NCI-H460 (cell line): ENCODE measurements around the gene SPTBN1. TPM values are rescaled to one million over a fixed set of nuclear protein-coding genes. Genes with fewer than 3 reads are reported as not detected.

Source experiments
- DNase-seq: peaks from one replicate; pipeline ENCODE4 v3.0.0-alpha.2; 2016; ENCODE audit warnings: low read depth; ENCODE audit errors: extremely low read depth
- total RNA-seq: library from RNA; depleted of rRNA; stranded (reverse); fragments of >200 nt; shearing (Covaris generic); gene quantifications from 2 replicates; pipeline ENCODE4 v1.2.3, GENCODE V29; 2014

Gene SPTBN1
- total RNA-seq, 1 experiment from 2014 or later: 266 TPM

DNA sequence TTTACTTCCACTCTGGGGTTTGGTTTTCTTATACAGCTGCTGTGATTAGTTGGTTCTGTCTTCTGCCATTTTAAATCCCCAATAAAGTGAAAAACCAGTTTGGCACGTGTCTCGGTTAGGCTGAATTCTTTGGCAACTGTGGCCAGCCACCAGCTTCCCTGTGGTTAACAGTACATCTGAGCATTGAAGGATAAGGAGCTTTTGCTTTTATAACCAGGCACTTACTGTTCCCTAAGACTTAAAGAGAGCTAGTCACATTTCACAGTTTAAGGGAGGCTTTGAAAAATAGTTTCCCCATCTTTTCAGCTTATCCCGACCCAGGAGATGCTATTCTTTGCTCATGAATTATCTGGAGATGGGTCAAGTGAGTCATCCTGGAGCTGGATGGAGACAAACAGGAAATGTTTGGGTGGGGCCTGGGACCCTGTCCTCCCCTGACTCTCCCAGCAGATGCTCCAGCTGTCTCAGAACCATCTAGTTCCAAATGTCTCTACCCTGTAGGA lies 210.1 kb downstream of the SPTBN1 start:
- no peak for DNase-seq

GRCh38 chr2:54666634-54667265 lies 210.6 kb downstream of the SPTBN1 start:
- DNase-seq: no peak

DNA sequence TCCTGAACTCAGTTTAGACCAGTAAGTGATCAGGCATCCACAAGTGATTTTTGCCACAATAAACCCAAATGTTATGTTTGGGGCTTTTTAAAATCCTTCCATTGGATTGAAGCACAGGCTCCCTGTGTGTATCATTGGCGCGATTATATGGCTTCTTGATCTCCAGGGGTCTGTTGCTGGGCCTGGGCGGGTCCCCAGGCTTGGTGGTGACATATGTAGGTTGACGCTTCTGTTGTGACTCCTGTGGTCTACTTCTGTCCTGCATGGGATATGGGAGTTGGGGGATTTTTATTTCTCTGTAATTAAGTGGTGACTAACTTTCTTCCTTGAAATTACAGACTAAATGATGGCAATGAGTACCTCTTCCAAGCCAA lies 211.1 kb downstream of the SPTBN1 start:
- DNase-seq: no peak

- no peak for DNase-seq
Measured at GRCh38 chr2:54667726-54668650, 211.9 kb downstream of the SPTBN1 start.

GRCh38 chr2:54668711-54669110 lies 212.6 kb downstream of the SPTBN1 start:
- DNase-seq: no peak

- peak; percentile 35 for DNase-seq
Measured at GRCh38 chr2:54669677-54670484, 213.8 kb downstream of the SPTBN1 start.

DNA sequence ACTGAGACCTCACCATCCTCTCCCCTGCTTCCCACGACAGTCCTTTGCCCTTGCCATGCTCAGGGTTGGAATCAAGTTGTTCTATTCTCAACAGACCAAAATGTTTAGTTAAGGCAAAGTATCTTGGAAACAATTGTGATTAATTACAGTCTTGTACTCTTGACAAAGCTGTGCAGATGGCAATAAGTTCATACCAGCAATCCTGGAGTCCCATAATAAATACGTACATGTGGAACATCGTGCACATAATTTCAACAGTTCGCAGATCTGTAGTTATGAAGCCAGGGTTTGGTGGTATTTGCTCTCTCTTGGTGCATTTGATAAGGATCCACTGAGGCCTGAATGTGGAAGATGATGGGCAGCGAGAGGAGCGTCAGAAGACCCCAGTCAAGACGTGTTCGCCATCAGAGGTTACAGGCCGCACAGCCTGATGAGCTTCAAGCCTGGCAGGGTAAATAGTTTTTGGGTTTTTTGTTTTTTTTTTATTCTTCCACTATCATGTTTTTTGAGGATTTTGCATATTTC lies 214.4 kb downstream of the SPTBN1 start:
- no peak for DNase-seq

GRCh38 chr2:54671010-54671409 lies 214.9 kb downstream of the SPTBN1 start:
- no peak for DNase-seq

- no peak for DNase-seq
Measured at GRCh38 chr2:54671875-54672589, 215.9 kb downstream of the SPTBN1 start.

GRCh38 chr2:54672590-54673456 lies 216.7 kb downstream of the SPTBN1 start:
- no peak for DNase-seq

GRCh38 chr2:54673501-54673998 lies 217.4 kb downstream of the SPTBN1 start:
- no peak for DNase-seq

DNA sequence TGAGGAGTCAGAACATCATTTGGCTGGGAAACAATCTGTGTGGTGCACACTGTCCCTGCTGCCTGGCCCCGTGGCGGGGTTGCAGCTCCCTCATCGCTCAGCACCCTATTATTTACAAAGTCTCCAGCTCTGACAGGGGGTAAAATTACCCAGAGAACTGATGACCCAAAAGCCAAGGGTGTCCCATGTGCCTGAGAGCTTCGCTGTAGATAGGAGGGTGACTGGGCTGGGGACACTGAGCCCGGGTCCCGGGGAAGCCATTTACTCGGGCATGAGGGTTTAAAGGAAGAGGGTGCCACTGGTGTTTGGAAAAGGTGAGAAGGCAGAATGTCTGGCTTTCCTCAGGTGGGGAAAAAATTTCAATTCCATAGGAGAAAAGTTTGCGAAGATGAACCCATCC lies 219.2 kb downstream of the SPTBN1 start:
- no peak for DNase-seq

DNA sequence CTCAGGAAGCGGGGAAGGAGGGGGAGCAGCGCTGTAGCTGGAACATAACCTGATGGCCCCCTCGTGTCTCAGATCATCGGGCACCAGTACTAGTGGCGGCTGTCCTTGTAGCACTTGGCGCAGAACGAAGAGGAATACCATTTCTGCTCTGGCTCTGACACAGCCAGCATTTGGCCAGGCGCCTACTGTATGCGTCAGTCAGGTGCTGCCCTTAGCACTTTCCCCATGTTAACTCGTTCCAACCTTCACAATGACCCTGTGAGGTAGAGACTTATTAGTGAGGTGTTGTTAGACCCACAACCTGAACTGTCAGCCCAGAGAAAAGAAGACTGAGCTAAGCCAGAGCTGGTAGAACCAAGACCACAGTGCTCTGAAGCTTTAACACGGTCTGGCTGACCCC lies 219.6 kb downstream of the SPTBN1 start:
- DNase-seq: no peak

DNA sequence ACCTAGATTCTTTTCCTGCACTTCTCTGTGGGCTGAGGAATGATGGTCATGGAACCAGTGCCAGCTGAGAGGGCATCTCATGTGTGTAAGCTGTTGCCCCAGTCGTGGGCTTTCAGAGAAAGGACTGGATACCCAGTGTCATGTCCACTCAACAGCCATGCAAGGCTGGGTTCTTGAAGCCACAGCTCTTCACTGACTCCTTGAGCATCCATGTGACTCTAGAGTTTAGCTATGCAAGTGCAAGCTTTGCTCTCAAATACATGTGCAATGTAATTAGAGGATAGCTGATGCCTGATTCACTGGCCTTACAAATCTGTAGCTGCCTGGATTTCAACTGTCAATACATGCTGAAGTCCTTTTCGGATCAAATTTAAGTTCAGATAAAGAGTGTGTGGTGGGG lies 220.5 kb downstream of the SPTBN1 start:
- no peak for DNase-seq

GRCh38 chr2:54677476-54678265 lies 221.5 kb downstream of the SPTBN1 start:
- DNase-seq: no peak

DNA sequence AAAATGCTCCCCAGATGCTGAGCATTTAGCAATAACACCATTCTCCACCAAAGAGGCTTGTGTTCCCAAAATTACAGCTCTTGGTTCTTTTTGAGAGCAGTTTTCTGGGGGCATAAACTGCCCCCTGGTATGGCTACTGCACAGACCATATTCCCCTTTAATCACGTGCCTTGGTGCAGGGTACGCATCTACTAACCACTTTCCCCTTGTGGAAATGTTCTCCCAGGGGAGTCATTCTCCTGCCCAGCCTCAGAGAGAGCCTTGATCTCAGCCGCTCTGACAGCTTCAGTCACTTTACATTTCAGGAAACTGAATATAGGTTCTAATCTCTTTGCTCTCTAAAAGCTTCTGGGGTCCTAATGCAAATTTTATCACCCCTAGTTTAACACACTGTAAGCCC lies 222.6 kb downstream of the SPTBN1 start:
- no peak for DNase-seq

DNA sequence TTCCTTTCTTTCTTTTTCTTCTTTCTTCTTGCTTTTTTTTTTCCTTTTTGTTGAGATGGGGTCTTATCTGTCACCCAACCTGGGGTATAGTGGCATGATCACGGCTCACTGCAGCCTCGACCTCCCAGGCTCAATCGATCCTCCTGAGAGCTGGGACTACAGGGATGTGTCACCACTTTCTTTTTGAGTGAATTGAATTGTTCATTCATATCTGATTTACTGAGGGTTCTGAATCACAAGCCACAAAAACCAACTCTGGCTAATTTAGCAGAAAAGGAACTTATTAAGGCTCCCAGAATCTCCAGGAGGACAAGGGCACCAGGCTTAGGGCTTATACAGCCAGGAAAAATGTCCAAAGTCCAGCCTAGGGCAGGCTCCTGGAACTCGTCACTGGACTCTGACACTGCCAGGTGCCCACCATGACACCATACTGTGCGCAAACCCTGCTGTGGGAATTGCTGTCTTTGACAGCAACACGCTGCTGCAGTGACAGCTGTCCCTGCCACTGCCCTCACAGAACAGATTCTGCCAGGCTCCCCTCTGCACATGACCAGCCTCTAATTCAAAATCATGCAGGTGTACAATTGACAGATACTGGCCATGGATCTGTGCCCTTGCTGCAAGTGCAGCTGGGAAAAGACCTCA lies 224.4 kb downstream of the SPTBN1 start:
- no peak for DNase-seq

DNA sequence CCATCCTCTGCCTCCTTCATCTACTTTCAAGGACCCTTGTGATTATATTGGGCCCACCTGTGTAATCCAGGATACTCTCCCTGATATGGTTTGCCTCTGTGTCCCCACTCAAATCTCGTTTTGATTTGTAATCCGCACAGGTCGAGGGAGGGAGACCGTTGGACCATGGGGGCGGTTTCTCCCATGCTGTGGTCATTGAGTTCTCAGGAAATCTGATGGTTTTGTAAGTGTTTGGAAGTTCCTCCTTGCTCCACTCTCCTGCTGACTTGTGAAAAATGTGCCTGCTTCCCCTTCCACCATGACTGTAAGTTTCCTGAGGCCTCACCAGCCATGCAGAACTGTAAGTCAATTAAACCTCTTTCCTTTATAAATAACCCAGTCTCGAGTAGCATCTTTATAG lies 225.3 kb downstream of the SPTBN1 start:
- DNase-seq: no peak
